GM12865 (cell line): ENCODE measurements around the gene ZNF488.

Source experiments
- DNase-seq: peaks from one replicate; pipeline ENCODE4 v3.0.0; 2010; ENCODE audit warnings: low read depth
- H3K4me3 ChIP-seq: 2 replicates; pipeline ENCODE4 v1.5.1; 2011; ENCODE audit warnings: mild to moderate bottlenecking, low read depth, low read length, control low read depth
- CTCF ChIP-seq: IDR thresholded peaks from 2 replicates; pipeline ENCODE4 v1.5.1; 2011; ENCODE audit warnings: low read length, control low read depth, low read depth, inconsistent platforms; ENCODE audit not compliant: insufficient read depth; ENCODE audit errors: missing control alignments

The ZNF488 gene

GRCh38 chr10:47364911-47365310, 19.2 kb downstream of the ZNF488 start:
- no peak overlapping the region for H3K4me3 ChIP-seq
- no peak for TF ChIP-seq CTCF
- DNase-seq, result no peak

GRCh38 chr10:47364366-47364765, 19.7 kb downstream of the ZNF488 start:
- DNase-seq, result no peak
- TF ChIP-seq CTCF, result no peak

GRCh38 chr10:47363781-47364180, 20.3 kb downstream of the ZNF488 start:
- TF ChIP-seq CTCF, result no peak
- DNase-seq, result no peak
- H3K4me3 ChIP-seq, result no peak overlapping the region

More at GRCh38 chr10:47364366-47364765, 19.7 kb downstream of the ZNF488 start:
- no peak overlapping the region for H3K4me3 ChIP-seq

GRCh38 chr10:47362199-47362598, 21.9 kb downstream of the ZNF488 start:
- TF ChIP-seq CTCF, result no peak
- DNase-seq, result no peak
- no peak overlapping the region for H3K4me3 ChIP-seq

GRCh38 chr10:47361293-47361692, 22.8 kb downstream of the ZNF488 start:
- peak; percentile 65 for TF ChIP-seq CTCF
- DNase-seq, result peak; percentile 25
- H3K4me3 ChIP-seq, result no peak overlapping the region

GRCh38 chr10:47360419-47361040, 23.6 kb downstream of the ZNF488 start:
- H3K4me3 ChIP-seq, result no peak overlapping the region
- no peak for TF ChIP-seq CTCF
- DNase-seq, result no peak
